Suprapubic skin (tissue), 4 donors: ENCODE data around the gene PIGN. TPM values are rescaled to one million over a fixed set of nuclear protein-coding genes. Genes with fewer than 3 reads are reported as not detected.

Experiments used
- DNase-seq, 2 donors: peaks; one replicate each; pipeline ENCODE4 v3.0.0-alpha.2; 2019; ENCODE audit warnings: low spot score in 2 of 2
- H3K27ac ChIP-seq: fragments of 200-600 bp; sonication (generic); one replicate; pipeline ENCODE4 v1.5.1; 2019
- H3K27me3 ChIP-seq: fragments of 200-600 bp; sonication (generic); one replicate; pipeline ENCODE4 v1.5.1; 2019
- H3K36me3 ChIP-seq: fragments of 200-600 bp; sonication (generic); one replicate; pipeline ENCODE4 v1.5.1; 2019
- H3K4me1 ChIP-seq: fragments of 200-600 bp; sonication (generic); one replicate; pipeline ENCODE4 v1.5.1; 2019
- H3K4me3 ChIP-seq: fragments of 200-600 bp; sonication (generic); one replicate; pipeline ENCODE4 v1.5.1; 2019; ENCODE audit warnings: mild to moderate bottlenecking
- H3K9me3 ChIP-seq: fragments of 200-600 bp; sonication (generic); one replicate; pipeline ENCODE4 v1.5.1; 2019
- CTCF ChIP-seq, 2 donors: fragments of 200-600 bp in 1 of 2; fragments of 450-650 bp in 1 of 2; sonication (generic) in 1 of 2; IDR thresholded peaks; one replicate each; pipeline ENCODE4 v1.5.1; 2016 to 2019; ENCODE audit warnings: antibody characterized with exemption in 2 of 2, mild to moderate bottlenecking in 1 of 2, moderate library complexity in 1 of 2
- EP300 ChIP-seq: sonication (generic); formaldehyde crosslinking; IDR thresholded peaks from one replicate; pipeline ENCODE4 v1.6.1; 2017; ENCODE audit warnings: antibody characterized with exemption
- POLR2A ChIP-seq, 2 donors: fragments of 450-650 bp; IDR thresholded peaks; one replicate each; pipeline ENCODE4 v1.6.1; 2017; ENCODE audit warnings: antibody characterized with exemption in 2 of 2, mild to moderate bottlenecking in 2 of 2, moderate library complexity in 2 of 2
- POLR2AphosphoS5 ChIP-seq, 3 donors: sonication (generic); formaldehyde crosslinking; IDR thresholded peaks; one replicate each; pipeline ENCODE4 v1.6.1; 2017; ENCODE audit warnings: antibody characterized with exemption in 3 of 3
- WGBS: methylation state at CpG from one replicate; pipeline ENCODE4 v1.1.5; 2018; 5-methylcytosine and 5-hydroxymethylcytosine counted together
- total RNA-seq, 4 donors: library from RNA; depleted of rRNA; stranded (reverse); fragments of >200 nt; gene quantifications; one replicate each; pipeline ENCODE4 v1.1.0, GENCODE V29; 2016

Gene PIGN
- total RNA-seq, 4 donors from 2014 or later = 28.7 to 72.4 (median 36.8) TPM

- TF ChIP-seq CTCF (IDR thresholded peaks at IDR 0.05) (no peak), POLR2AphosphoS5 (IDR thresholded peaks at IDR 0.05) (no peak), POLR2A (IDR thresholded peaks at IDR 0.05) (no peak), EP300 (no peak)
- H3K4me3 ChIP-seq = no peak overlapping the region
- peaks cover 12% of the 10 kb centered on the region for H3K4me1 ChIP-seq
- WGBS = 59% methylated on average over 6 of the region's 6 CpGs
- no peak for DNase-seq
- no peaks in the 10 kb centered on the region for H3K9me3 ChIP-seq
- H3K36me3 ChIP-seq = no peaks in the 10 kb centered on the region
- H3K27me3 ChIP-seq = no peaks in the 10 kb centered on the region
- H3K27ac ChIP-seq = no peak overlapping the region
These were observed 169.2 kb downstream of the PIGN start for GRCh38 chr18:62017618-62018017.

- DNase-seq = no peak
- H3K36me3 ChIP-seq = no peaks in the 10 kb centered on the region
- no peak for TF ChIP-seq POLR2AphosphoS5 (IDR thresholded peaks at IDR 0.05)
- no peak for TF ChIP-seq CTCF (IDR thresholded peaks at IDR 0.05)
- TF ChIP-seq POLR2A (IDR thresholded peaks at IDR 0.05) = no peak
- TF ChIP-seq EP300 = no peak
- H3K4me3 ChIP-seq = no peak overlapping the region
- H3K4me1 ChIP-seq = no peaks in the 10 kb centered on the region
- no peak overlapping the region for H3K27ac ChIP-seq
- H3K27me3 ChIP-seq = no peaks in the 10 kb centered on the region
- no peaks in the 10 kb centered on the region for H3K9me3 ChIP-seq
- 93% methylated on average over 6 of the region's 6 CpGs for WGBS
These were observed 175.4 kb downstream of the PIGN start for GRCh38 chr18:62011416-62011815.

DNA sequence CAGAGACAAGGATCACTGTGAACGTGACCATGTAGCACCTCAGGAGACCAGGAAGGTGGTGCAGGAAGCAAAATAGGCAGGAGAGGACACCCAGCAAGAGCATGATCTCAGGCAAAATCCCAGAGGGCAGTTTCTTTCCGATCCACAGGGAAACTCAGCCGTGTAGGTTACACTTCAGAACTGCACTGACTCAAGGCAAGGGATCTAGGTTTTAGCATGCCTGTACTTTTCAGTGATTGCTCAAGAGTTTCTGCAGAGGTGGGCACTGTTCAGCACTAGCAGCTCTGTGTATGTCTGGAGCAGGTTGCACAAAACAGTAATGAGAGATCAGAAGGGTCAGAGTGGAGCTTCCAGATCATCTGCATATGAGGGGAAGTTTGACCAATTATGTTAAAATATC lies 177.3 kb downstream of the PIGN start:
- H3K4me3 ChIP-seq = no peak overlapping the region
- WGBS = 70% methylated on average over 3 of the region's 3 CpGs
- TF ChIP-seq CTCF (IDR thresholded peaks at IDR 0.05) (no peak), POLR2A (IDR thresholded peaks at IDR 0.05) (no peak), EP300 (no peak), POLR2AphosphoS5 (IDR thresholded peaks at IDR 0.05) (no peak)

GRCh38 chr18:62001396-62001795 lies 185.5 kb downstream of the PIGN start:
- Histone ChIP-seq H3K36me3 (no peaks in the 10 kb centered on the region), H3K27ac (no peak overlapping the region), H3K4me1 (peaks cover 9% of the 10 kb centered on the region), H3K4me3 (no peak overlapping the region), H3K27me3 (no peaks in the 10 kb centered on the region), H3K9me3 (no peaks in the 10 kb centered on the region)
- no peak for DNase-seq
- no peak for TF ChIP-seq EP300
- TF ChIP-seq CTCF (IDR thresholded peaks at IDR 0.05) = no peak
- no peak for TF ChIP-seq POLR2AphosphoS5 (IDR thresholded peaks at IDR 0.05)
- TF ChIP-seq POLR2A (IDR thresholded peaks at IDR 0.05) = no peak

More for the DNA sequence above, 177.3 kb downstream of the PIGN start:
- H3K9me3 ChIP-seq = no peaks in the 10 kb centered on the region
- no peaks in the 10 kb centered on the region for H3K4me1 ChIP-seq
- no peaks in the 10 kb centered on the region for H3K27me3 ChIP-seq
- H3K27ac ChIP-seq = no peak overlapping the region
- no peak for DNase-seq
- no peaks in the 10 kb centered on the region for H3K36me3 ChIP-seq

DNA sequence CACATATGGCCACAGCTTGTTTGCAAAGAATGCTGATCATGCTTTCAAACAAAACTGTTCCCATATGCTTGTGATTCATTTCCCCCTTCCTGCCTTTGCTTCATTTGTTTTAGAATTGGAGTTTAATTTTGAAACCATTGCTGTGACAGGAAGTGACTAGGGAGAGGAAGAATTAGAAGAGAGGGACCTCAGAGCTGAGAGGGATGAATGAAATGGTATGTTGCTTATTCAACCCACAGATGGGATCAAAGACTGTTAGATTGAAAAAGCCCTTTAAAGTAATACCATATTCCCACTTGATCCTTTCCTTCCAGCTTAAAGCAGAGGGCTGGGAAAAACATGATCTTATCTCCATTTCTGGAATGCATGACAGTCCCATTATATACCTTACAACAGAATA lies 187.9 kb downstream of the PIGN start:
- Histone ChIP-seq H3K9me3 (no peaks in the 10 kb centered on the region), H3K27me3 (no peaks in the 10 kb centered on the region), H3K36me3 (no peaks in the 10 kb centered on the region), H3K27ac (no peak overlapping the region), H3K4me3 (no peak overlapping the region), H3K4me1 (peaks cover 9% of the 10 kb centered on the region)
- TF ChIP-seq CTCF (IDR thresholded peaks at IDR 0.05) (no peak), POLR2AphosphoS5 (IDR thresholded peaks at IDR 0.05) (no peak), POLR2A (IDR thresholded peaks at IDR 0.05) (no peak), EP300 (no peak)
- no peak for DNase-seq
